SU-DHL-6 (cell line): Measurements from ENCODE around the gene FOXO3.

ENCODE experiments used
- H2AFZ ChIP-seq: fragments of 200-600 bp; sonication (generic); 2 replicates; pipeline ENCODE4 v1.6.1; 2014; ENCODE audit warnings: low read depth, mild to moderate bottlenecking, moderate library complexity, mixed read lengths, antibody characterized with exemption, low read length; ENCODE audit not compliant: severe bottlenecking
- H3F3A ChIP-seq: fragments of 200-600 bp; shearing (Covaris generic); 2 replicates; pipeline ENCODE4 v1.6.0; 2016; ENCODE audit warnings: antibody characterized with exemption, mild to moderate bottlenecking; ENCODE audit not compliant: insufficient read depth
- H3K27ac ChIP-seq: fragments of 200-600 bp; sonication (generic); 2 replicates; pipeline ENCODE4 v1.5.1; 2016; ENCODE audit warnings: low read depth, mild to moderate bottlenecking, low read length, moderate library complexity, mixed read lengths
- H3K27me3 ChIP-seq: fragments of 200-600 bp; sonication (generic), shearing (Covaris generic); 2 replicates; pipeline ENCODE4 v1.6.0; 2014; ENCODE audit warnings: mild to moderate bottlenecking, low read length
- H3K36me3 ChIP-seq: fragments of 200-600 bp; sonication (generic); 2 replicates; pipeline ENCODE4 v1.6.1; 2014; ENCODE audit warnings: mild to moderate bottlenecking, low read length, mixed read lengths
- H3K4me2 ChIP-seq: fragments of 300-600, 200-600 bp; shearing (Covaris generic), sonication (generic); 2 replicates; pipeline ENCODE4 v1.6.0; 2014; ENCODE audit warnings: low read length, low read depth, mild to moderate bottlenecking; ENCODE audit not compliant: poor library complexity, severe bottlenecking
- H3K4me3 ChIP-seq: fragments of 200-600 bp; sonication (generic); 2 replicates; pipeline ENCODE4 v1.5.1; 2014; ENCODE audit warnings: antibody characterized with exemption, low read length, mild to moderate bottlenecking, mixed read lengths; ENCODE audit not compliant: insufficient read depth, poor library complexity, severe bottlenecking
- H3K79me2 ChIP-seq: fragments of 200-600 bp; sonication (generic); 2 replicates; pipeline ENCODE4 v1.6.1; 2014; ENCODE audit warnings: mild to moderate bottlenecking, low read length, moderate library complexity; ENCODE audit not compliant: insufficient read depth
- H3K9ac ChIP-seq: fragments of 200-600 bp; sonication (generic); 2 replicates; pipeline ENCODE4 v1.7.0; 2014; ENCODE audit warnings: mild to moderate bottlenecking, low read length
- H3K9me2 ChIP-seq: fragments of 200-600 bp; sonication (generic); replicated peaks from 2 replicates; pipeline ENCODE4 v1.6.1; 2014; ENCODE audit warnings: low read length; ENCODE audit not compliant: insufficient read depth
- H3K9me3 ChIP-seq: fragments of 200-600 bp; sonication (generic); 2 replicates; pipeline ENCODE4 v1.6.1; 2014; ENCODE audit warnings: low read length, mixed read lengths; ENCODE audit not compliant: insufficient read depth
- H4K20me1 ChIP-seq: fragments of 200-600 bp; sonication (generic); 2 replicates; pipeline ENCODE4 v1.6.1; 2014; ENCODE audit warnings: low read depth, mild to moderate bottlenecking, antibody characterized with exemption, low read length, moderate library complexity, mixed read lengths
- EZH2phosphoT487 ChIP-seq: fragments of 200-600 bp; sonication (generic), shearing (Covaris generic); conservative IDR thresholded peaks from 2 replicates; pipeline ENCODE4 v1.6.1; 2018; ENCODE audit warnings: mild to moderate bottlenecking, antibody characterized with exemption, low read length, moderate library complexity, mixed read lengths
- TF ChIP-seq, protein P1 (sequence below): fragments of 200-600 bp; sonication (generic); IDR thresholded peaks from one replicate; pipeline ENCODE4 v1.5.1; 2017; ENCODE audit warnings: antibody characterized with exemption, mild to moderate bottlenecking, low read length, moderate library complexity; ENCODE audit not compliant: insufficient read depth, poor library complexity, severe bottlenecking

FOXO3 gene

GRCh38 chr6:108643184-108643583 lies 82.5 kb downstream of the FOXO3 start:
- Histone ChIP-seq H3K9me3 (no peaks in the 10 kb centered on the region), H3K27me3 (no peaks in the 10 kb centered on the region), H3K36me3 (no peaks in the 10 kb centered on the region), H3K27ac (no peak overlapping the region), H3K79me2 (no peaks in the 10 kb centered on the region), H3K4me3 (no peak overlapping the region), H2AFZ (no peak overlapping the region), H3K9me2 (no peaks in the 10 kb centered on the region), H3K4me2 (no peak overlapping the region), H3F3A (no peaks in the 10 kb centered on the region), H3K9ac (no peak overlapping the region), H4K20me1 (no peaks in the 10 kb centered on the region; the same call in 1 of the 2 replicates)
- TF ChIP-seq EZH2phosphoT487, result no peak
- TF ChIP-seq, protein P1, sequence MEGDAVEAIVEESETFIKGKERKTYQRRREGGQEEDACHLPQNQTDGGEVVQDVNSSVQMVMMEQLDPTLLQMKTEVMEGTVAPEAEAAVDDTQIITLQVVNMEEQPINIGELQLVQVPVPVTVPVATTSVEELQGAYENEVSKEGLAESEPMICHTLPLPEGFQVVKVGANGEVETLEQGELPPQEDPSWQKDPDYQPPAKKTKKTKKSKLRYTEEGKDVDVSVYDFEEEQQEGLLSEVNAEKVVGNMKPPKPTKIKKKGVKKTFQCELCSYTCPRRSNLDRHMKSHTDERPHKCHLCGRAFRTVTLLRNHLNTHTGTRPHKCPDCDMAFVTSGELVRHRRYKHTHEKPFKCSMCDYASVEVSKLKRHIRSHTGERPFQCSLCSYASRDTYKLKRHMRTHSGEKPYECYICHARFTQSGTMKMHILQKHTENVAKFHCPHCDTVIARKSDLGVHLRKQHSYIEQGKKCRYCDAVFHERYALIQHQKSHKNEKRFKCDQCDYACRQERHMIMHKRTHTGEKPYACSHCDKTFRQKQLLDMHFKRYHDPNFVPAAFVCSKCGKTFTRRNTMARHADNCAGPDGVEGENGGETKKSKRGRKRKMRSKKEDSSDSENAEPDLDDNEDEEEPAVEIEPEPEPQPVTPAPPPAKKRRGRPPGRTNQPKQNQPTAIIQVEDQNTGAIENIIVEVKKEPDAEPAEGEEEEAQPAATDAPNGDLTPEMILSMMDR, result no peak

- Histone ChIP-seq H3K4me2 (no peak overlapping the region), H3K9me2 (no peaks in the 10 kb centered on the region), H3K9ac (no peak overlapping the region), H3F3A (no peaks in the 10 kb centered on the region), H3K9me3 (no peaks in the 10 kb centered on the region), H3K36me3 (no peaks in the 10 kb centered on the region), H3K27me3 (no peaks in the 10 kb centered on the region), H3K79me2 (no peaks in the 10 kb centered on the region), H3K27ac (no peak overlapping the region), H2AFZ (no peak overlapping the region), H4K20me1 (no peaks in the 10 kb centered on the region; the same call in 1 of the 2 replicates), H3K4me3 (no peak overlapping the region)
- no peak for TF ChIP-seq EZH2phosphoT487
- TF ChIP-seq, protein P1, result no peak
Observed at GRCh38 chr6:108644252-108644651, 83.5 kb downstream of the FOXO3 start.

DNA sequence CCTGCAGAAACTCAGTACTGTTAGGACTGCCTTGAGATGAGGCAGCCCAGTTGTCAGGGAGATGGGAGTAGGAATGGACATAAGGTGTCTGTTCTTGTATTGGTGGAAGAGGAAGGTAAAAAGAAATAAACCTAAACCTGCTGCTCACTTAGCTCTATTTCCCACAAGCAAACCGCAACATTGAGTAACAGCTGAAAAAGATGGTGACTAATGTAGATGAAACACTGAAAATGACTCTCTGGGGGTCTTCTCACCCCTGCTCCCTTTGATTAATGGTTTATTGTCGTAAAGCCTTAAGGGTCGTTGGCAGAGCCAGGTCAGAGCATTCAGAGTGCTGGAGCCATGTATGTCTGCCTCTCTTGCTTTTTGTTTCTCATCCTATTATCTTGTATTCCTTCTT lies 87.5 kb downstream of the FOXO3 start:
- no peaks in the 10 kb centered on the region for H3K27me3 ChIP-seq
- H2AFZ ChIP-seq, result no peak overlapping the region
- no peaks in the 10 kb centered on the region for H3K9me3 ChIP-seq
- no peak overlapping the region for H3K27ac ChIP-seq
- H3K4me2 ChIP-seq, result no peak overlapping the region
- no peaks in the 10 kb centered on the region for H3F3A ChIP-seq
- H3K36me3 ChIP-seq, result no peaks in the 10 kb centered on the region
- H3K79me2 ChIP-seq, result no peaks in the 10 kb centered on the region
- TF ChIP-seq, protein P1, result no peak
- no peak for TF ChIP-seq EZH2phosphoT487
- H3K9ac ChIP-seq, result no peak overlapping the region
- H3K4me3 ChIP-seq, result no peak overlapping the region
- H3K9me2 ChIP-seq, result no peaks in the 10 kb centered on the region
- no peaks in the 10 kb centered on the region for H4K20me1 ChIP-seq

- Histone ChIP-seq H3K4me2 (no peak overlapping the region), H4K20me1 (no peaks in the 10 kb centered on the region), H3K79me2 (no peaks in the 10 kb centered on the region), H3K36me3 (no peaks in the 10 kb centered on the region), H2AFZ (no peak overlapping the region), H3K9me2 (no peaks in the 10 kb centered on the region), H3K27me3 (no peaks in the 10 kb centered on the region), H3F3A (no peaks in the 10 kb centered on the region), H3K9me3 (no peaks in the 10 kb centered on the region), H3K9ac (no peak overlapping the region), H3K4me3 (no peak overlapping the region), H3K27ac (no peak overlapping the region)
- TF ChIP-seq EZH2phosphoT487, result no peak
- TF ChIP-seq, protein P1, result no peak
Observed at GRCh38 chr6:108650325-108650724, 89.6 kb downstream of the FOXO3 start.
